Ovary (tissue), 9 donors: ENCODE results near the gene SLC38A10. TPM values are rescaled to one million over a fixed set of nuclear protein-coding genes. Genes with fewer than 3 reads are reported as not detected.
A peak's percentile ranks its signal among the peaks of the same experiment; 100 is the strongest.

Source experiments
- DNase-seq, 5 donors: peaks; one replicate each; pipeline ENCODE4 v3.0.0-alpha.2; 2019 to 2020
- H3K27ac ChIP-seq, 2 donors: fragments of 200-600 bp; one replicate each; pipeline versions ENCODE4 v1.5.1 to v1.8.0; 2019 to 2022
- H3K27me3 ChIP-seq: fragments of 200-600 bp; one replicate; pipeline ENCODE4 v1.8.0; 2022
- H3K36me3 ChIP-seq: fragments of 200-600 bp; sonication (generic); one replicate; pipeline ENCODE4 v1.5.1; 2019
- H3K4me1 ChIP-seq: one replicate; pipeline ENCODE4 v1.8.1; 2013; ENCODE audit warnings: mild to moderate bottlenecking, moderate library complexity; ENCODE audit not compliant: insufficient read depth
- H3K4me3 ChIP-seq: fragments of 200-600 bp; sonication (generic); one replicate; pipeline ENCODE4 v1.5.1; 2017
- H3K9me3 ChIP-seq, 2 donors: fragments of 200-600 bp in 1 of 2; sonication (generic) in 1 of 2; one replicate each; pipeline versions ENCODE4 v1.5.1 to v1.8.1; 2013 to 2019; ENCODE audit warnings: mild to moderate bottlenecking in 1 of 2, moderate library complexity in 1 of 2
- CTCF ChIP-seq, 3 donors: fragments of 450-650 bp in 2 of 3; fragments of 200-600 bp in 1 of 3; IDR thresholded peaks; one replicate each; pipeline versions ENCODE4 v1.5.1 to v1.8.0; 2016 to 2022; ENCODE audit warnings: antibody characterized with exemption in 3 of 3, mild to moderate bottlenecking in 1 of 3
- EP300 ChIP-seq: sonication (generic); formaldehyde crosslinking; IDR thresholded peaks from one replicate; pipeline ENCODE4 v1.6.1; 2017; ENCODE audit warnings: antibody characterized with exemption
- POLR2A ChIP-seq: fragments of 450-650 bp; IDR thresholded peaks from one replicate; pipeline ENCODE4 v1.6.1; 2017; ENCODE audit warnings: antibody characterized with exemption, mild to moderate bottlenecking, moderate library complexity
- WGBS, 3 donors: extraction: QIAGEN DNeasy Blood & Tissue Kit in 1 of 3; methylation state at CpG; one replicate each; pipeline versions ENCODE4 v1.1.5 to v1.1.7; 2013 to 2017; 5-methylcytosine and 5-hydroxymethylcytosine counted together
- intact Hi-C, 4 donors: fragments of 100-400 bp; cut with DNase I; formaldehyde crosslinking; loops; one replicate each; pipeline versions ENCODE4 v1.11.0 to v1.15.1; 2022 to 2023
- polyA plus RNA-seq, 2 donors: library from polyadenylated mRNA; stranded (reverse); fragments of 200-250 nt in 1 of 2; fragments of 350-450 nt in 1 of 2; fragmentation: Illumina TruSeq in 1 of 2; extraction: RNeasy Lipid Tissue Mini Kit (QIAGEN cat#74804) in 1 of 2; gene quantifications; one replicate each; pipeline ENCODE4 v1.2.3, GENCODE V29; 2013 to 2014
- total RNA-seq, 7 donors: library from RNA; depleted of rRNA in 2 of 7; stranded (reverse); fragments of >200 nt in 2 of 7; fragmentation: NEBNext Ultra II Directional in 3 of 7; extraction: Animal tissue kit (Norgen Biotek cat#: 25700) in 3 of 7; gene quantifications; one replicate each; pipeline versions ENCODE4 v1.1.0 to v1.2.4, GENCODE V29; 2016 to 2023
- donor health status: DM: no; HTN: no; CAD: no; lungs with moderate emphysema.
- donor health status: DM: no; HTN: no; CAD: no.
- donor health status: Bipolar disorder and iron deficiency.
- donor health status: DM: yes; HTN: yes; CAD: no.
- donor health status: DM: no; HTN: no; CAD: no.
- donor health status: DM: yes; HTN: yes; CAD: no.

Gene SLC38A10
- total and polyA plus RNA-seq, 9 donors, result 11.5 to 75.7 (median 64.3) TPM

DNA sequence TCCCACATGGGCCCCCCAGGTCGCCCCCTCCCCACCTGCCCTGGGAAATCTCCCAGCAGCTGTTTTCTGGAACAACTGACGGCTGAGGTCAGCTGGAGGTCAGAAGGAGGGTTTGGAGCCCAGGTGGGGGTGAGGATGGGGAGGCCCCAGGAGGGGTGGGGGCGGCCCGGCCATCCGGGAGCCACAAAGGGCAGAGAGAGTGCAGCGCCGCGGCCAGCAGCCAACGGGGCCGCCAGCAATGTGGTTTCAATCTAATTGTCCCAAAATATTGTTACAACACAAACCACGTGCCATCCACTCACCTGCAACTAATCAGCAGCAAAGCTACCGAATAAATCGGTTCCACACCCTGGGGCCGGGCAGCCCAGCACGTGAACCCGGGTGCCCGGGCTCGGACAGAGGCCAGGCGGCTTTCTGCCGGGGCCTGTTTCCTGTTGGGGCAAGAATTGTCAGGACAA is 28.3 kb upstream of the SLC38A10 start:
- no peaks in the 10 kb centered on the region for H3K36me3 ChIP-seq
- H3K27me3 ChIP-seq, result no peaks in the 10 kb centered on the region
- no peak overlapping the region for H3K4me3 ChIP-seq
- no peak for TF ChIP-seq POLR2A
- TF ChIP-seq EP300, result no peak
- no peak for TF ChIP-seq CTCF (IDR thresholded peaks at IDR 0.05)
- intact Hi-C loops, result no loop called here
- no peak for DNase-seq
- H3K9me3 ChIP-seq, result no peaks in the 10 kb centered on the region
- no peak overlapping the region for H3K27ac ChIP-seq
- no peaks in the 10 kb centered on the region for H3K4me1 ChIP-seq
- 48 to 57% (median 52%) methylated on average over 20 of the region's 20 CpGs for WGBS, 3 donors

GRCh38 chr17:81323083-81323369 is 27.9 kb upstream of the SLC38A10 start:
- 52 to 67% (median 61%) methylated on average over 10 of the region's 10 CpGs for WGBS, 3 donors
- intact Hi-C loops, result no loop called here
- DNase-seq, result no peak
- Histone ChIP-seq H3K27ac (no peak overlapping the region), H3K27me3 (no peaks in the 10 kb centered on the region), H3K4me3 (no peak overlapping the region), H3K9me3 (no peaks in the 10 kb centered on the region), H3K36me3 (no peaks in the 10 kb centered on the region), H3K4me1 (no peaks in the 10 kb centered on the region)
- TF ChIP-seq CTCF (IDR thresholded peaks at IDR 0.05), result no peak
- TF ChIP-seq EP300, result no peak
- no peak for TF ChIP-seq POLR2A

GRCh38 chr17:81322271-81323082 is 27.4 kb upstream of the SLC38A10 start:
- H3K4me3 ChIP-seq, result no peak overlapping the region
- H3K9me3 ChIP-seq, result no peaks in the 10 kb centered on the region
- intact Hi-C loops, result no loop called here
- H3K36me3 ChIP-seq, result no peaks in the 10 kb centered on the region
- no peak for TF ChIP-seq EP300
- TF ChIP-seq POLR2A, result no peak
- no peak for TF ChIP-seq CTCF (IDR thresholded peaks at IDR 0.05)
- WGBS, 3 donors, result 80 to 90% (median 84%) methylated on average over 31 to 34 of the region's 34 CpGs
- no peak for DNase-seq
- no peak overlapping the region for H3K27ac ChIP-seq
- H3K4me1 ChIP-seq, result no peaks in the 10 kb centered on the region
- no peaks in the 10 kb centered on the region for H3K27me3 ChIP-seq

DNA sequence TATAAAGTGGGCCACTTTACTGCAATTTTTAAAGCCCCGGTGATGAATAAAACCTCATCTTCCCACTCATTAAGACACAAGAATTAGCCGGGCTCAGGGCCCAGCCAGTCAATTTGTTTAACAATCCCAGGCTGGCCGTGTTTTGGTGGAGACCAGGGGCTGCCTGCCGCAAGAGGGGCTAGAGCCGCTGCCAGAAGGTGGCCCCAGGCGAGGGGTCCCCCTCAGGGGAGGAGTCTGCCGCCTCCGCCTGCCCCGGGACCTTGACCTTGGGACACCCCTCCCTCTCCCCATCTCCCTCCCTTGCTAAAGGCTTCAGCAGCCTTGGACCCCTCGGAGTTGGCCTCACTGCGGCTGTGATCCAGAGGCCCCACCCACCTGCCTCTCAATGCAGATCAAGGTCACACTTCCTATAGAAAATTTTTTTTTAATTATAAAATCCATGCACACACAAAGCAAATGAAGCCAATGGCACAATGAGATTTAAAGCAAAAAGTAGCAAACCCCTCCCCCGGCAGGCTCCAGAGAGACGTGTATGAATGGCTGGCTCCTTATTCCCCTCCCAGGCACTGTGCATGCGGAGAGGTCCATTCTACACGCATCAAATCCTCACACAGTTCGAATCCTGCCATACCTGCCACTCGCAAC is 23.0 kb upstream of the SLC38A10 start:
- Histone ChIP-seq H3K9me3 (no peaks in the 10 kb centered on the region), H3K4me1 (peaks cover 11% of the 10 kb centered on the region), H3K4me3 (no peak overlapping the region), H3K27ac (peak overlapping the region in 1 of 2 donors; percentile 35), H3K27me3 (no peaks in the 10 kb centered on the region), H3K36me3 (no peaks in the 10 kb centered on the region)
- no peak for TF ChIP-seq CTCF (IDR thresholded peaks at IDR 0.05)
- no peak for TF ChIP-seq EP300
- no peak for TF ChIP-seq POLR2A
- no peak for DNase-seq
- WGBS, 3 donors, result 24 to 36% (median 28%) methylated on average over 17 of the region's 17 CpGs
- intact Hi-C loops, result no loop called here
